Measurements from ENCODE around the gene PLXNA3.

GRCh38 chrX:154471839-154472684, 14.0 kb downstream of the PLXNA3 start:
- TF ChIP-seq CTCF (conservative IDR thresholded peaks at IDR 0.05 in 1 of 2, IDR thresholded peaks at IDR 0.05 in 1 of 2; ENCODE audit: extremely low read depth in 1 of 2, insufficient read depth in 1 of 2, low read depth in 1 of 2, low read length in 2 of 2), result no peak
- TF ChIP-seq EZH2 (IDR thresholded peaks at IDR 0.05; ENCODE audit: borderline replicate concordance, low read length), result no peak

Data from mammary epithelial cell (primary cell).